Upper lobe of left lung (tissue), 6 donors: ENCODE results near the gene NOL4L. TPM values are rescaled to one million over a fixed set of nuclear protein-coding genes. Genes with fewer than 3 reads are reported as not detected.

ENCODE experiments used
- ATAC-seq, 2 donors: fragments of 200-7000 bp; cut with Tn5 transposase; one replicate each; pipeline ENCODE4 v1.9.1; 2022; ENCODE audit warnings: mild to moderate bottlenecking in 2 of 2, moderate library complexity in 2 of 2; ENCODE audit not compliant: low FRiP score in 2 of 2
- DNase-seq, 2 donors: peaks; one replicate each; pipeline ENCODE4 v3.0.0-alpha.2; 2019 to 2020
- H3K27ac ChIP-seq, 4 donors: fragments of 200-600 bp; sonication (generic); one replicate each; pipeline ENCODE4 v1.5.1; 2016 to 2019
- H3K27me3 ChIP-seq, 4 donors: fragments of 200-600 bp; sonication (generic); one replicate each; pipeline ENCODE4 v1.5.1; 2017 to 2019
- H3K36me3 ChIP-seq, 4 donors: fragments of 200-600 bp; sonication (generic); one replicate each; pipeline ENCODE4 v1.5.1; 2016 to 2019
- H3K4me1 ChIP-seq, 4 donors: fragments of 200-600 bp; sonication (generic); one replicate each; pipeline ENCODE4 v1.5.1; 2018 to 2019
- H3K4me3 ChIP-seq, 4 donors: fragments of 200-600 bp; sonication (generic); one replicate each; pipeline ENCODE4 v1.5.1; 2017 to 2019; ENCODE audit warnings: mild to moderate bottlenecking in 2 of 4, moderate library complexity in 1 of 4
- H3K9me3 ChIP-seq, 4 donors: fragments of 200-600 bp; sonication (generic); one replicate each; pipeline ENCODE4 v1.5.1; 2018 to 2019
- EP300 ChIP-seq, 4 donors: sonication (generic); formaldehyde crosslinking; IDR thresholded peaks; one replicate each; pipeline ENCODE4 v1.5.1; 2017; ENCODE audit warnings: antibody characterized with exemption in 4 of 4, control low read depth in 2 of 4
- POLR2A ChIP-seq, 4 donors: fragments of 450-650 bp; IDR thresholded peaks; one replicate each; pipeline ENCODE4 v1.5.1; 2016 to 2017; ENCODE audit warnings: antibody characterized with exemption in 4 of 4, mild to moderate bottlenecking in 2 of 4
- POLR2AphosphoS5 ChIP-seq, 2 donors: sonication (generic); formaldehyde crosslinking; IDR thresholded peaks; one replicate each; pipeline ENCODE4 v1.5.1; 2017; ENCODE audit warnings: antibody characterized with exemption in 2 of 2
- WGBS, 2 donors: methylation state at CpG; one replicate each; pipeline ENCODE4 v1.1.5; 2017 to 2018; 5-methylcytosine and 5-hydroxymethylcytosine counted together
- total RNA-seq, 6 donors: library from RNA; depleted of rRNA in 4 of 6; stranded (reverse); fragments of >200 nt in 4 of 6; gene quantifications; one replicate each; pipeline versions ENCODE4 v1.1.0 to v1.2.1, GENCODE V29; 2016 to 2021
- TF ChIP-seq, protein P1 (sequence below), 6 experiments: fragments of 450-650 bp in 4 of 6; fragments of 200-600 bp in 2 of 6; sonication (generic) in 2 of 6; IDR thresholded peaks; one replicate each; pipeline ENCODE4 v1.5.1; 2016 to 2019; ENCODE audit warnings: antibody characterized with exemption in 6 of 6
- donor health status: DM: no; HTN: no; CAD: no; lungs with moderate emphysema.
- donor health status: DM: no; HTN: yes; CAD: no; lungs with severe emphysema.

The NOL4L gene
- total RNA-seq, 6 donors from 2014 or later: 13.4 to 40.2 (median 19.0) TPM

DNA sequence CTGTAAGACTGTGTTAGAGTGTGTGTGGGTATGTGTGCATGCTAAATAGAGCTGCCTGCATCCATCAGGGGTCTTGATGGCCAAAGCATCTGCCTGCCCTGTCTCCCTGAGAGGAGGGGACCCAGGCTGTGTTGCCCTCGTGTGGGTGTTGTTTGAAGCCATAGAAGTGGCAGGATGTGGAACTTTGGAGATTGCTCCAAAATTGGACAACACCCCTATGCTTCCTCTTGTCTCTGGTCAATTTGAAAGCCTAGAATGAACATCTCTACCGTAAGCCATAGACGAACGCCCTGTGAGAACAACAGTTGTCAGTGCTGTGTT lies 144.4 kb downstream of the NOL4L start:
- TF ChIP-seq, protein P1, sequence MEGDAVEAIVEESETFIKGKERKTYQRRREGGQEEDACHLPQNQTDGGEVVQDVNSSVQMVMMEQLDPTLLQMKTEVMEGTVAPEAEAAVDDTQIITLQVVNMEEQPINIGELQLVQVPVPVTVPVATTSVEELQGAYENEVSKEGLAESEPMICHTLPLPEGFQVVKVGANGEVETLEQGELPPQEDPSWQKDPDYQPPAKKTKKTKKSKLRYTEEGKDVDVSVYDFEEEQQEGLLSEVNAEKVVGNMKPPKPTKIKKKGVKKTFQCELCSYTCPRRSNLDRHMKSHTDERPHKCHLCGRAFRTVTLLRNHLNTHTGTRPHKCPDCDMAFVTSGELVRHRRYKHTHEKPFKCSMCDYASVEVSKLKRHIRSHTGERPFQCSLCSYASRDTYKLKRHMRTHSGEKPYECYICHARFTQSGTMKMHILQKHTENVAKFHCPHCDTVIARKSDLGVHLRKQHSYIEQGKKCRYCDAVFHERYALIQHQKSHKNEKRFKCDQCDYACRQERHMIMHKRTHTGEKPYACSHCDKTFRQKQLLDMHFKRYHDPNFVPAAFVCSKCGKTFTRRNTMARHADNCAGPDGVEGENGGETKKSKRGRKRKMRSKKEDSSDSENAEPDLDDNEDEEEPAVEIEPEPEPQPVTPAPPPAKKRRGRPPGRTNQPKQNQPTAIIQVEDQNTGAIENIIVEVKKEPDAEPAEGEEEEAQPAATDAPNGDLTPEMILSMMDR (IDR thresholded peaks at IDR 0.05): no peak
- TF ChIP-seq EP300 (IDR thresholded peaks at IDR 0.05) (no peak), POLR2A (IDR thresholded peaks at IDR 0.05) (no peak), POLR2AphosphoS5 (IDR thresholded peaks at IDR 0.05) (no peak)
- Histone ChIP-seq H3K36me3 (peaks cover 5 to 78% (median 36%) of the 10 kb centered on the region in 4 donors), H3K27me3 (no peaks in the 10 kb centered on the region), H3K9me3 (no peaks in the 10 kb centered on the region), H3K4me3 (no peak overlapping the region), H3K4me1 (peaks cover 0 to 8% (median 7%) of the 10 kb centered on the region in 4 donors), H3K27ac (no peak overlapping the region)
- DNase-seq (peak in 1 of 2 donors; percentile 5), ATAC-seq (no peak)
- WGBS, 2 donors: 89 to 96% methylated on average over 4 of the region's 4 CpGs

DNA sequence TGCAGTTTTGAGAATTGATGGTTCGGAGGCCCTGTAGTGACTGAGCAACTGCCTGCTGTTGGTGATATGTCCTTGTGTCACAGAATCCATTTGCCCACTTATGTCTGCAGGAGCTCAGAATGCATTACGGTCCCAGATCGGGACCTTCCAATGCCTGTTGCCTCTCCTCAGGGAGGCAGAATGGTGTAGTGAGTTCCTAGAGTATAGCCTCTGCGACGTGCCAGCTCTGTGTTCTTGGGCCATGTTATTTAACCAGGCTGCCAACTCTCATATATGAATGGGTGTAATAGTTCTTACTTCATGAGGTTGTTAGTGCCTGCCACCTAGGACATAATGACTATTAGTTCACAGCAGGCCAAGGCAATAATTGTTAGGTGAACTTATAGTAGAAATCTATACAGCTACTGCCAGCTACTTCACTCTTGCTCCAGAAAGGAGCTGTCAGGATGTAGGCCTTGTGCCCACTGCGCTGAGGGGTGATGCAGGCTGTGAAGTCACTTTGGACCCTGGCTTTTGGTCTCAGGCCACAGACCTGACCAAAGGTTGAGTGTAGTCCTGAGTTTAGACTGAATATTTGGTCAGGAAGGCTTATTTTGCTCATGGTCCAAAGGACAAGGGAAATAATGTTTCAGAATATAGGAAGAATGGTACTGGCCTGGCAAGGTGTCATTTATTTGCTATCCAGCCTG lies 144.9 kb downstream of the NOL4L start:
- Histone ChIP-seq H3K4me1 (peaks cover 0 to 4% (median 2%) of the 10 kb centered on the region in 4 donors), H3K27ac (no peak overlapping the region), H3K27me3 (no peaks in the 10 kb centered on the region), H3K9me3 (no peaks in the 10 kb centered on the region), H3K36me3 (peaks cover 10 to 79% (median 40%) of the 10 kb centered on the region in 4 donors), H3K4me3 (no peak overlapping the region)
- TF ChIP-seq, protein P1 (IDR thresholded peaks at IDR 0.05): no peak
- TF ChIP-seq POLR2A (IDR thresholded peaks at IDR 0.05) (no peak), EP300 (IDR thresholded peaks at IDR 0.05) (no peak), POLR2AphosphoS5 (IDR thresholded peaks at IDR 0.05) (no peak)
- ATAC-seq (no peak), DNase-seq (peak in 1 of 2 donors; percentile 8)
- 73 to 96% methylated on average over 5 to 6 of the region's 6 CpGs for WGBS, 2 donors

DNA sequence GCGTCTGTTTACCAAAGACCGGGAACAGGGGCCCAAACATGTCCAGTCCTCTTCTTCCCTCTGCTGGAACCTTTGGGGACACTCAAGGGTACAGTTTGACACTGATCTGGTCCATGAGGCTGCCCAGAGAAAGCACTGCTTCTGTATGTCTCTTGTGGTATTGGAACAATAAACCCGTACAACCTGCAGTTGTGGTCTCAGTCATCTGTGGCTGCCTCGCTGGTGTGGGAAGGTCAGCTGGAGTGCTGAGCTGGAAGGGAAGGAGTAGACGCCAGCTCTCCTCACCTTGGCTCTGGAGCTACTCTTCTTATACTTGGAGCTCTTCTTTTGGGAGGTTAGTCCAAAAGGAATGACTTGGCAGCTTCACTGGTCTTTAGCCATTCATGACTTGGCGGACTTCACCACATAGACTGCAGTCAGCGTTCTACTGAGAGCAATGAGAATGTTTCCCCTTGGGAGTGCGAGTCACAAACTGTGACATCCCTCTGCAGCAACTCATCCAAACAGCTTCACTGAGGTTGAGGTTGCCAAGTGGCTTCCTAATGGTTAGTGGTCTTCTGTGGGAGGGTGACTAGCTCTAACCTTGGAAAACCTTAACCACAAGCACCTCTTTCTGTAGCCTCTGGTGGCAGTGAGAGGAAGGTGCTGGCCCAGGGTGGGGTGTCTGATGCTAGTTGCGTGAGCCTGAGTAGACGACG lies 145.9 kb downstream of the NOL4L start:
- H3K36me3 ChIP-seq: peaks cover 17 to 79% (median 49%) of the 10 kb centered on the region in 4 donors
- TF ChIP-seq POLR2AphosphoS5 (IDR thresholded peaks at IDR 0.05) (no peak), POLR2A (IDR thresholded peaks at IDR 0.05) (no peak), EP300 (IDR thresholded peaks at IDR 0.05) (no peak)
- TF ChIP-seq, protein P1 (IDR thresholded peaks at IDR 0.05): no peak

DNA sequence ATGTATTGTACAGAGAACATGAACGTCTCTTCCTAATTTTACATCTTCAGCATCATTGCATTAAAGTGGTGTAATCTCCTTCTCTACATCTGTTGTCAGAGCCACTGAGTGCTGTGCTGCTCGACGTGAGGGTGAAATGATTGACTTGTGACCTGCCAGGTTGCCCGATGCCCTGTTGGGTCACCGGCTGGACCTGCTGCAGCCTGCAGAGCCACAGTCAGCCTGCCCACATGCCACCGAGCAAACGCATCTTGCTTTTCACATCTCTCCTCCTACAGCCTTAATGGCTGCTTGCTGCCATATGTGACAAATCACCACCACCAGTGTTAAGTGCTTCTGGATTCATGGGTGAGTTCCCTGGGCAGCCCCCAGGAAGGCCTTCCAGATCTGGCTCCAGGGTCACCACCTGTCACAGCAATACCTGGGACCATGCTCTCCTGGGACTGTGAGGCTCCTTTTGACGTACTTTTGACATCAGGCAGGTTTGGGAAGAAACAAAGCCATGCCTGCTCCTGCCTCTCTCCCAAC lies 146.7 kb downstream of the NOL4L start:
- peaks cover 24 to 87% (median 55%) of the 10 kb centered on the region in 4 donors for H3K36me3 ChIP-seq
- ATAC-seq (no peak), DNase-seq (no peak)
- H3K9me3 ChIP-seq: no peaks in the 10 kb centered on the region
- peaks cover 0 to 4% (median under 1%) of the 10 kb centered on the region in 4 donors for H3K4me1 ChIP-seq
- no peaks in the 10 kb centered on the region for H3K27me3 ChIP-seq
- H3K4me3 ChIP-seq: no peak overlapping the region
- WGBS, 2 donors: 88 to 92% methylated on average over 8 of the region's 8 CpGs
- TF ChIP-seq EP300 (IDR thresholded peaks at IDR 0.05) (no peak), POLR2AphosphoS5 (IDR thresholded peaks at IDR 0.05) (no peak), POLR2A (IDR thresholded peaks at IDR 0.05) (no peak)
- TF ChIP-seq, protein P1 (IDR thresholded peaks at IDR 0.05): no peak
- no peak overlapping the region for H3K27ac ChIP-seq

More for the DNA sequence above, 145.9 kb downstream of the NOL4L start:
- DNase-seq: peak in 1 of 2 donors; percentile 13
- Histone ChIP-seq H3K4me3 (no peak overlapping the region), H3K27ac (no peak overlapping the region), H3K4me1 (peaks cover 0 to 1% (median 0%) of the 10 kb centered on the region in 4 donors), H3K27me3 (no peaks in the 10 kb centered on the region), H3K9me3 (no peaks in the 10 kb centered on the region)
- ATAC-seq: peak in 1 of 2 donors; percentile 41
- 83 to 85% methylated on average over 11 of the region's 11 CpGs for WGBS, 2 donors
